GM21360 (cell line): ENCODE results near the gene BTBD8.

Source experiments
- ATAC-seq: cut with Tn5 transposase; IDR thresholded peaks from one replicate; pipeline ENCODE4 v1.9.1; 2021; ENCODE audit warnings: mild to moderate bottlenecking, moderate library complexity; ENCODE audit not compliant: unreplicated experiment

The BTBD8 gene

GRCh38 chr1:92087542-92087941 lies 7.4 kb downstream of the BTBD8 start:
- ATAC-seq = no peak

GRCh38 chr1:92091625-92092024 lies 11.5 kb downstream of the BTBD8 start:
- ATAC-seq = no peak

DNA sequence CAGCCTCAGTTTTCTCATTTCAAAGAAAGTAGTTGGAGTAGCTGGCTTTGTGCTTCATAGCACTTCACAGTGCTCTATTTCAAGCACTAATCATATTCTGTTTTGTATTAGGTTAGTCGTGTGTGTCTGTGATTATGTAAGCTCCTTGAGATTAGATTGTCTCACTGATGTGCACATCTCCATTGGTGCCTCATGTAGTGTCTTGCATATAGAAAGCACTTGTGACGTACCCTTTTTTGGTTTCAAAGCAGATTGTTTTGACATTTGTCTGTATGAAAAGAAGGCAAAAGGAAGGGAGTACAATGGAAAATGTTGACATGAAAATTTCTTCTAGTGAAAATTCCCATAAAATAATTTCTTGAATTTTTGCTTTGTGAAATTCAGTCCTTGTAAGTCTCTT lies 13.9 kb downstream of the BTBD8 start:
- no peak for ATAC-seq

DNA sequence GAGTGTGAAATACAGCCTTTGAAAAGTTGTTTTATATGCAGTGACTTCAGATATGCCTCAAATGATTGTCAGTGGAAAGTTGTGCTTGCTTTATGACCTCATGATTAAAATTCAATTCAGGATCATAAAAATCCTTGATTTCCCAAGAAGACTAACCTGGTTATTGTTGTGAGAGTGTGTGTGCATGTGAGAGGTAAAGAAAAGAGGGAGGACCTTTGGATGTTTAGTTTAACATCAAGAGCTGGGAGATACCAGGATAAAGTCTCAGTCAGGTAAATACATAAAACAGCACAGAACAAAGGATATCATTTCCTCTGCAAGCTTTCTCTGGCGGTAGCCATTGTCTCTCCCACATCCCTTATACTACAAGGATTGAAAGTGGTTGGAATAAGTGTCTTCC lies 14.4 kb downstream of the BTBD8 start:
- ATAC-seq = no peak

DNA sequence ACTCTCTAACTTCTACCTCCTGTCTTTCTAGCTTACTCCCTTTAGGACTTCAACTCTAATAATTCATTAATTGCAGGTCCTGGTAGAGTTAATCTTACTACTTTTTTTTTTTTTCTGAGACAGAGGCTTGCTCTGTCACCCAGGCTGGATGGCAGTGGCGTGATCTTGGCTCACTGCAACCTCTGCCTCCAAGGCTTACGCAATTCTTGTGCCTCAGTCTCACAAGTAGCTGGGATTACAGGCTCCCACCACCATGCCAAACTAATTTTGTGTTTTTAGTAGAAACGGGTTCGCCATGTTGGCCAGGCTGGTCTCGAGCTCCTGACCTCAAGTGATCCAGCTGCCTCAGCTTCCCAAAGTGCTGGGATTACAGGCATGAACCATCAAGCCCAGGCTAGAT lies 15.7 kb downstream of the BTBD8 start:
- no peak for ATAC-seq

DNA sequence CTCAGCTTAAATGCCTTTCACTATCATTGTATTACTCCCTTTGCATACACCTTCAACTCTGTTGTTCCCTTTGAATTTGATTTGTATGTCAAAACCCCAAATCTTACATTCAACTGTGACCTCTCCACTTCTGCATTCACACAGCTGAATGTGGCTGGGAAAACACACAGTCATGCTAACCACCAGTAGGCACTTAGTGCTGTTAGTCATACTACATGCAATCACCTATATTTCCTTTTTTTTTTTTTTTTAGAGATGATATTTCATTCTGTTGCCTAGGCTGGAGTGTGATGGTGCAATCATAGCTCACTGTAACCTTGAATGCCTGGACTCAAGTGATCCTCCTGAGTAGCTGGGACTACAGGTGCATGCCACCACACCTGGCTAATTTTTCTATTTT lies 16.2 kb downstream of the BTBD8 start:
- no peak for ATAC-seq

DNA sequence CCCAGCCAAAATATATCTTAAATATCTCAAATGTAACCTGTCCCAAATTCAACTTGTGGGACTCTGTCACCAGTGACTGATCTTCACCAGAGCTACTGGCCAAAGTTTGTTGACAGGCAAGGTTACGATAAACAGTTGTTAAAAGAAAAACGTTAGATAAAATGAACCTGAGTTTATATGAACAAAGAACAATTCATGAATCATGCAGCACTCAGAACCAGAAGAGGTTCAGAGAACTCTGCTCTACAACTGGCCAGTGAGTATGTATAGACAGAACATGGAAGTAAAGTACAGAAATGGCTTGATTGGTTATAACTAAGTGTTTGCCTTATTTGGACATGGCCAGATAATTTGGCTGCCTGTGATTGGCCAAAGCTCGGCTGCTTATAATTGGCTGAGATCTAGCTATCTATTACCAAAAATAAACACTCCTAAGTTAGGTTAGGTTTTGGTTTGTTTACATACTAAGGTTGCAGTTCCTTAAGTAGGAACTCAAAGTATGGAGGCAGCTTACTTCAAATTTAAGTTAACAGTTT lies 25.5 kb downstream of the BTBD8 start:
- ATAC-seq = no peak

DNA sequence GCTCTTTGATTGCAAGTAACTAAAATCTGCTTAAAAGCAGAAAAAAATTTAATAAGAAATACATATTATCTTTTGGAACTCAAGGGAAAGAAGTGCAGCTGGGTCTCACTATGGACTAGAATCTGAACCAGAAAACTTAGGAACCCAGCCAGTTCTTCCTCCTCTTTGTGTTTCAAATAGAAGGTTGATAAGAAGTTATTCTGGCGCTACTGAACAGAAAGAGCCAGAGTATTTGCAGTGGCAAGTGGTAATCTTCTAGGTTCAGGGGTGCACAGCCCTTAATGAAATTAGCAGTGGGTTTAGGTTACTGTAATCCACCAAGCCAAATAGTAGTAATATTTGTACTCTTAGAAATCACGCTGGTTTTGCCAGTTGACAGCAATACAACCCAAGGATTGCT lies 28.5 kb downstream of the BTBD8 start:
- no peak for ATAC-seq

DNA sequence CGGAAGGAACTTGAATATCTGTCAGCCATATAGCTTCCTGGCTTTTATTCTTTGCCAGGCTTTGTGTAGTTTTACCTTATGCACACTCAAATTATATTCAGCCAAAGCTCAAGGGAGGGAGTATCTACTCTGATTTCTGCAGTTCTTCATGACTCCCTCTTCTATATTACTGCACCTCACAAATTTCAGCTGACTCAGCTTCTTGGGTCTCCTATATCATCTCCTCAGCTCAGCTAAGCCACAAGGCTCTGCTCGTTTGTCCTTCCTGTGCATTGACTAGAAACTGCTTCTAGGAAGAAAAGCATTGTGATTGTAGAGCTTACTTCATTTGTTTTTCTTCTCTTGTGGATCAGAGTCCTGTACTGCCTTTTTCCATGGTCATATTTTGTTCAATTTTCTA lies 37.4 kb downstream of the BTBD8 start:
- ATAC-seq = no peak

- ATAC-seq = no peak
Observed at GRCh38 chr1:92118826-92119225, 38.7 kb downstream of the BTBD8 start.

GRCh38 chr1:92123868-92124267 lies 43.7 kb downstream of the BTBD8 start:
- no peak for ATAC-seq

DNA sequence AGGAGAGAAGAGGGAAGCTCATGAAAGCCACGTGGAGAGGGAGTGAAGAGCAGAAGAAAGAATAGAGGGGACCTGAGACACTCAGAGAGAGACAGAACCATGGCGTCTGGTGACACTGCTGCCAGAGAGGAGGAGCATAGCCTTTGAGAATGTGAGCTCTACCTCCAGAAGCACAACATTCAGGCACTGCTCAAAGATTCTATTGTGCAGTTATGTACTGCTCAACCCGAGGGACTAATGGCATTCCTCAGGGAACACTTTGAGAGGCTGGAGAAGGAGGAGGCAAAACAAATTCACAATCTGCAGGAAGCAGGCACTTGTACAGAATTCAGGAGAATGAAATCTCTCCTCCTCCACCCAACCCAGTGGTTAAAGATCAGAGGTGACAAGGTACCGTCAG lies 45.1 kb downstream of the BTBD8 start:
- ATAC-seq = no peak

- no peak for ATAC-seq
Observed at GRCh38 chr1:92126088-92126487, 45.9 kb downstream of the BTBD8 start.

- no peak for ATAC-seq
Observed at GRCh38 chr1:92134331-92134730, 54.2 kb downstream of the BTBD8 start.

DNA sequence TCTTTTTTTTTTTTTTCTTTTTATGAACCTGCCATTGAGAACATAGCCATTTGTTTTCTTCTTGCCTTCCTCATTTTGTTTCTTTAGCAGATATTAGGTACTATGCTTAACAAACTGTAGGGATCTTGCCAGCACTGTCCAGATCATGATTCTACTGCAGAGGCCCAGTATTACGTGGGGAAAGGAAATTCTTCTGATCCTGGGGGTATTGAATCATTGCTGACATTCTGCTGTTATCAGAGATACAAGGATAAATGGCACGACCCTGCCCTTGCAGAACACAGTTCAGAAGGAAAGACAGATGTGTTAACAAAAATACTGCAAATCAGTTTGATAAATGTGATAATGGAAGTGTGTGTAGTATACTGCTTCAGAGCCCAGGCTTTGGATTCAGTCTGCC lies 56.2 kb downstream of the BTBD8 start:
- ATAC-seq = no peak

DNA sequence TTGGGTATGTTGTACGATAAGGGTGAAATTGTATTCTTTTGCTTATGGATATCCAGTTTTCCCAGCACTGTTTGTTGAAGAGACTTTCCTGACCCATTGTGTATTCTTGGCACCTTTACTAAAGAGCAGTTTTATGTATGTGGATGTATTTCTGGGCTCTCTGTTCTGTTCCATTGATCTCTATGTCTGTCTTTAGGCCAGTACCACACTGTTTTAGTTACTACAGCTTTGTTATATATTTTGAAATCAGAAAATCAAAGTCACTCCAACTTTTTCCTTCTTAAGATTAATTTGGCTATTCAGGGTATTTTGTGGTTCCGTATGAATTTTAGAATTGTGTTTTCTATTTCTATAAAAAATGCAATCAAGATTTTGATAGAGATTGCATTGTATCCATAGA lies 74.8 kb downstream of the BTBD8 start:
- no peak for ATAC-seq

DNA sequence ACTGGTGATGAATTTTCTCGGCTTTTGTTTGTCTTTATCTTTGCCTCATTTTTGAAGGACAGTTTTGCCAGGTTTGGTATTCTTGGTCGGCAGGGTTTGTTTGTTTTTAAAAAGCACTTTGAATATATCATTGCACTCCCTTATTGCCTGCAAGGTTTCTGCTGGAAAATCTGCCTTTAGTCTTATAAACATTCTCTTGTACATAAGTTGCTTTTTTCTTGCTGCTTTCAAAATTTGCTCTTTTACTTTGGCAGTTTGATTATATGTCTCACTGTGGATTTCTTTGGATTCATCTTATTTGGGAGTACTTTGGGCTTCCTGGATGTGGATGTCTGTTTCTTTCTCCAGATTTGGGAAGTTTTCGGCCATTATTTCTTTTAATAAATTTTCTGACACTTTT lies 79.4 kb downstream of the BTBD8 start:
- no peak for ATAC-seq

- ATAC-seq = no peak
Observed at GRCh38 chr1:92165389-92165788, 85.2 kb downstream of the BTBD8 start.

DNA sequence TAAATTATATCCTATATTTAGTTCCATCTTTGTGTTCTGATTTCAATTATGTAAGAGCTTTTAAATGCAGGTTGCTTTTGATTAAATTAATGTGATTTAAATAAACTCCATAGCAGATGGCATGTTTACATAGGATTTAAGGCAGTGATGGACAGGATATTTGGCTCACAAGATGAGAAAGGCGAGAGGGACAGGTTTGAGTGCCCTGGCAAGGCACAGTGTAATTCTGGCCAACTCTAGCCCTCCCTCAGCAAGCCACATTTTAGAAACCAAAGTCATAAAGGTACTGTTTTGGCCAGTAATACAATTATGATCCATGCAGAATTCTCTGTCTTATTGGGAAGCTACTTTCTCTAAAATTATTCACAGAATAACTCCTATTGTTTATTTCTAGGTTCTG lies 87.0 kb downstream of the BTBD8 start:
- ATAC-seq = no peak

DNA sequence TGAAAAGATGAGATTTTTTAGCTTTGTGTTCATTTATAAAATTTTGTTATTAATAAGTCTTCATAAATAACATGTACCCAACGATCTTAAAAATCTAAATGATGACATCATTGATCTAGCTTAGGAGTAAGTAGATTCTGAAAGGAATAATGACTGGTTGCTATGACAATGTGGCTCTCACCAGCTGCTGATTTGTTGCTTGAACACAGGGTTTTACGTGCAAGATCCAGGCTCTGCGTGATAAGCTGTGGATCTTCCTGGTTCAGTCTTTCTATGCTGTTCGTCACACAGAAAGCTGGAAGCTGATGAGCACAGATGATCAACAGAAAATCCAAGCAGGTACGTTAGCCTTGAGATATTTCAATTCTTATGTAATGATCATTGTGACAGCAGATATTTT lies 88.5 kb downstream of the BTBD8 start:
- no peak for ATAC-seq

- no peak for ATAC-seq
Observed at GRCh38 chr1:92169214-92170005, 89.3 kb downstream of the BTBD8 start.

- no peak for ATAC-seq
Observed at GRCh38 chr1:92184632-92185031, 104.5 kb downstream of the BTBD8 start.

DNA sequence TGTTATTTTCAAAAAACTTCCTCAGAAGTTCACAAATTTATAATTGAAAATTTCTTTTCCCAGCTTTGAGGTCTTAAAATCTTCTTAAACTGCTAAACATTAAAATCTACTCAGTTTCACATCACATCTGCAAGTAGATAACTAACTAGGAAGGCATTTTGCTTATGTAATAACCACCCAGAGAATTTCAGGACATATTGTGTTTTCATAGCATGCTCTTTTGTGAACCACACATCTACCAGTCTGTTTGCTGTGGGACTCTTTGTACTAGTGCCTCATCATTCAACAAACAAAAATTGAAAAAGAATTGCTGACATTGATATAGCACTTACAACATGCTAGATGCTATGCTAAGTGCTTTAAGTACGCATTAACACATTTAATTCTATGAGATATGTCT lies 105.9 kb downstream of the BTBD8 start:
- no peak for ATAC-seq
